Measurements from ENCODE around the gene MAK.
"Not testable (repeated sequence)": the region's sequence is repeated elsewhere in the genome, so short reads cannot be mapped to it uniquely, and the experiment has no call there.

MAK gene

GRCh38 chr6:10721850-10722569 lies 116.3 kb downstream of the MAK start:
- no peak for DNase-seq

- not testable (repeated sequence) for DNase-seq
These were observed 117.1 kb downstream of the MAK start for GRCh38 chr6:10720960-10721849.

GRCh38 chr6:10720265-10720959 lies 117.9 kb downstream of the MAK start:
- DNase-seq: no peak

GRCh38 chr6:10719964-10720264 lies 118.4 kb downstream of the MAK start:
- DNase-seq: no peak

- DNase-seq: no peak
These were observed 118.9 kb downstream of the MAK start for GRCh38 chr6:10719296-10719963.

DNA sequence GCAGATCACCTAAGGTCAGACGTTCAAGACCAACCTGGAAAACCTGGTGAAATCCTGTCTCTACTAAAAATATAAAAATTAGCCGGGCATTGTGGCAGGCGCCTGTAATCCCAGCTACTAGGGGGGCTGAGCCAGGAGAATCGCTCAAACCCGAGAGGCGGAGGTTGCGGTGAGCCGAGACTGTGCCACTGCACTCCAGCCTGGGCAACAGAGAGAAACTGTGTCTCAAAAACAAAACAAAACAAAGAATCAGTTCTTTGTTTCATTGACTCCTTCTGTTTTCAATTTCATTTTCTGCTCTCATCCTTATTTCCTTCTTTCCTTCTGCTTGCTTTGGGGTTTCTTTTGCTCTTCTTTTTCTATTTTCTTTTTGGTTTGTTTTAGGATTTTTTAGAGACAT lies 124.4 kb downstream of the MAK start:
- no peak for DNase-seq
